Stimulated activated CD8-positive, alpha-beta memory T cell treated with anti-CD3 and anti-CD28 coated beads, Interleukin-7, amount 100 ng/mL, for 4 hours (primary cell): ENCODE measurements around the gene HCRTR2.

Source experiments
- DNase-seq, 2 donors: peaks; one replicate each; pipeline ENCODE4 v3.0.0-alpha.2; 2020; ENCODE audit warnings: low read depth in 2 of 2

The HCRTR2 gene

DNA sequence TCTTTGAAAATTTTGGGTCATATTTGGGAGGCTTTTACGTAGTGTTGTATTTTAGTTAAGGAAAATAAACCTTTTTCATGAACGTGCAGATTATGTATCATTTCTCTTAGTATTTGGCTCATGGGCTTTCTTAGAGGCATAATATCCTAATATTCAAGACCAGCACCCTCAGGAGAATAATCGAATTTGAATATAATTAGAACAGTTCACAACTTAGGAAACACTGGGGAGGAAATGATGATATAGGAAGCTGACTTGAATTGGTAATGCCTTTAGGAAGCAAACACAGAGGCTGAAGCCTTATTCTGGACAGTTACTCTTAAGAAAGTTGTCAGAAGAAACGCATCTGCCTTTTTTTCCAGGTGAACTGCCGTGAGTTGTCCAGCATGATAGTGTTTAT lies 152.9 kb downstream of the HCRTR2 start, which contains the start of gene GFRAL:
Gene GFRAL (plus strand): TSS at position 301 of the 400 bp plus-strand sequence. CDS start 86 bp downstream, at position 387.
- no peak for DNase-seq
